Gastroesophageal sphincter (tissue), 4 donors: Measurements from ENCODE around the gene PLPP1. TPM values are rescaled to one million over a fixed set of nuclear protein-coding genes. Genes with fewer than 3 reads are reported as not detected.

Experiments
- ATAC-seq: fragments of 150-250 bp; one replicate; pipeline ENCODE4 v1.9.1; 2016; ENCODE audit warnings: mild to moderate bottlenecking, moderate library complexity
- H3K27ac ChIP-seq, 4 donors: fragments of 200-600 bp; sonication (generic) in 3 of 4; 1 replicate in 3 of 4; 2 replicates in 1 of 4; pipeline ENCODE4 v1.5.1; 2016 to 2019
- H3K27me3 ChIP-seq: fragments of 200-600 bp; sonication (generic); one replicate; pipeline ENCODE4 v1.5.1; 2019
- H3K36me3 ChIP-seq, 2 donors: fragments of 200-600 bp; sonication (generic); one replicate each; pipeline ENCODE4 v1.5.1; 2019; ENCODE audit warnings: control low read depth in 1 of 2
- H3K4me1 ChIP-seq, 3 donors: fragments of 200-600 bp; sonication (generic); 1 replicate in 2 of 3; 2 replicates in 1 of 3; pipeline ENCODE4 v1.5.1; 2016 to 2019; ENCODE audit warnings: control low read depth in 2 of 3
- H3K4me3 ChIP-seq, 2 donors: fragments of 200-600 bp; sonication (generic); one replicate each; pipeline ENCODE4 v1.5.1; 2019; ENCODE audit warnings: mild to moderate bottlenecking in 1 of 2, moderate library complexity in 1 of 2
- H3K9me3 ChIP-seq, 3 donors: fragments of 200-600 bp; sonication (generic); one replicate each; pipeline ENCODE4 v1.5.1; 2017 to 2019; ENCODE audit warnings: control low read depth in 2 of 3
- CTCF ChIP-seq, 4 experiments: fragments of 200-600 bp in 2 of 4; fragments of 450-650 bp in 2 of 4; sonication (generic) in 1 of 4; IDR thresholded peaks; one replicate each; pipeline ENCODE4 v1.5.1; 2017 to 2019; ENCODE audit warnings: antibody characterized with exemption in 4 of 4, mild to moderate bottlenecking in 2 of 4, moderate library complexity in 2 of 4
- EP300 ChIP-seq: sonication (generic); formaldehyde crosslinking; IDR thresholded peaks from one replicate; pipeline ENCODE4 v1.6.1; 2017; ENCODE audit warnings: antibody characterized with exemption, mild to moderate bottlenecking
- POLR2A ChIP-seq, 2 donors: fragments of 450-650 bp; IDR thresholded peaks; one replicate each; pipeline ENCODE4 v1.6.1; 2017; ENCODE audit warnings: antibody characterized with exemption in 2 of 2, mild to moderate bottlenecking in 2 of 2, moderate library complexity in 1 of 2
- POLR2AphosphoS5 ChIP-seq: sonication (generic); formaldehyde crosslinking; IDR thresholded peaks from one replicate; pipeline ENCODE4 v1.6.1; 2017; ENCODE audit warnings: antibody characterized with exemption
- WGBS, 2 donors: methylation state at CpG; one replicate each; pipeline ENCODE4 v1.1.5; 2018; ENCODE audit warnings: low coverage in 1 of 2; 5-methylcytosine and 5-hydroxymethylcytosine counted together
- total RNA-seq, 4 donors: library from RNA; depleted of rRNA; stranded (reverse); fragments of >200 nt; gene quantifications; one replicate each; pipeline ENCODE4 v1.1.0, GENCODE V29; 2016

Gene PLPP1
- total RNA-seq, 4 donors from 2014 or later = 209 to 314 (median 250) TPM

- no peaks in the 10 kb centered on the region for H3K9me3 ChIP-seq
- 92 to 100% methylated on average over 1 of the region's 1 CpG for WGBS, 2 donors
Measured at GRCh38 chr5:55484531-55484930, 50.2 kb downstream of the PLPP1 start.

DNA sequence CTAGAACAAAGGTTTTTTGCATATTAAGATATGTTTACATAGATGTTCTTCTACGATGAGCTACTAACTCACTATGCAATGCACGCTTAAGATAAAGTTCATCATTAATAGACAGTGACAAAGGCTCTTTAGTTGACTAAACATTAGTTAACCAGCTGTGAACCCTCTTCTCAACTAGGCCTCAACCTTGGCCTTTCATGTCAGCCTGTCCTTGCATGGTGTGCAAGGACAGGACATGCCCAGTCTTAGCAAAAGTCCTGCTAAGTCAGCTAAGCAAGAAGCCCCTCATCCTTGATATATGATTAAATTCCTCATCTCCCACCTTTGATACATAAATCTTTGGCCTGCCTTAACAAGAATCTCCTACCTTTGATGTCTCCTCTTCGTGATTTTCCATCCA is 50.9 kb downstream of the PLPP1 start:
- Histone ChIP-seq H3K4me1 (peaks cover 0 to 24% (median 0%) of the 10 kb centered on the region in 3 donors), H3K27me3 (no peaks in the 10 kb centered on the region), H3K27ac (no peak overlapping the region), H3K4me3 (no peak overlapping the region), H3K36me3 (peaks cover 0 to 15% of the 10 kb centered on the region in 2 donors), H3K9me3 (no peaks in the 10 kb centered on the region)
- TF ChIP-seq CTCF (IDR thresholded peaks at IDR 0.05) (no peak), POLR2A (IDR thresholded peaks at IDR 0.05) (no peak), EP300 (no peak), POLR2AphosphoS5 (no peak)
- ATAC-seq = no peak
- 81 to 88% methylated on average over 3 of the region's 3 CpGs for WGBS, 2 donors

More at GRCh38 chr5:55484531-55484930, 50.2 kb downstream of the PLPP1 start:
- Histone ChIP-seq H3K27ac (no peak overlapping the region), H3K27me3 (no peaks in the 10 kb centered on the region), H3K36me3 (peaks cover 0 to 19% of the 10 kb centered on the region in 2 donors), H3K4me1 (peaks cover 0 to 19% (median 0%) of the 10 kb centered on the region in 3 donors), H3K4me3 (no peak overlapping the region)
- no peak for ATAC-seq
- TF ChIP-seq EP300 (no peak), POLR2A (IDR thresholded peaks at IDR 0.05) (no peak), CTCF (IDR thresholded peaks at IDR 0.05) (no peak), POLR2AphosphoS5 (no peak)

DNA sequence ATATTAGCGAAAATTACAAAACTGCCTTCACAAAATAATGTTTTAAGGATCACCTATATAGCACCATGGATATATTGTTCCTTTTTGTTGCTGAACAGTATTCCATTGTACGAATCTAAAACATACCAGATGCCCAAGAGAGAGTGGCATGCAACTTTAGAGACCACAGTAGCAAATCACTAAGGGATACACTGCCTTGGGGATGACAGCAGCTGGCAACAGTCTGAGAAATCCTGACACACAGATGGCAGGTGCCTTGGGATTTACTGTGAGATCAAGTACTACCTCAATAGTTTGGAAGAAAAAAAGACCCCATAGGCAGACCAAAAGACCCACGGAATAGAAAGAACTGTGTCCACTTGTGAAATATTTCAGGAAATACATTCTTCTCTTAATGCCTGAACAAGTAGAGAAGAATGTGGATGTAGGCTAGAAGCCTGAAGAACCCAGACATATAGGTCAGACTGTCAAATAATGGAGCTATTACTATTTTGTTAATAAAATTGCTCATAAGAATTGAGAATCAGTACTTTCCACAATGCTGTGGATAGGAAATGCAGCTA is 53.4 kb downstream of the PLPP1 start:
- no peak overlapping the region for H3K27ac ChIP-seq
- H3K27me3 ChIP-seq = no peaks in the 10 kb centered on the region
- no peak for ATAC-seq
- H3K9me3 ChIP-seq = no peaks in the 10 kb centered on the region
- no peak overlapping the region for H3K4me3 ChIP-seq
- TF ChIP-seq CTCF (IDR thresholded peaks at IDR 0.05) = no peak
- no peak for TF ChIP-seq EP300
- TF ChIP-seq POLR2A (IDR thresholded peaks at IDR 0.05) = no peak
- no peak for TF ChIP-seq POLR2AphosphoS5
- WGBS, 2 donors = 77 to 84% methylated on average over 3 of the region's 3 CpGs
- H3K4me1 ChIP-seq = peaks cover 0 to 24% (median 0%) of the 10 kb centered on the region in 3 donors
- peaks cover 0 to 3% of the 10 kb centered on the region in 2 donors for H3K36me3 ChIP-seq

DNA sequence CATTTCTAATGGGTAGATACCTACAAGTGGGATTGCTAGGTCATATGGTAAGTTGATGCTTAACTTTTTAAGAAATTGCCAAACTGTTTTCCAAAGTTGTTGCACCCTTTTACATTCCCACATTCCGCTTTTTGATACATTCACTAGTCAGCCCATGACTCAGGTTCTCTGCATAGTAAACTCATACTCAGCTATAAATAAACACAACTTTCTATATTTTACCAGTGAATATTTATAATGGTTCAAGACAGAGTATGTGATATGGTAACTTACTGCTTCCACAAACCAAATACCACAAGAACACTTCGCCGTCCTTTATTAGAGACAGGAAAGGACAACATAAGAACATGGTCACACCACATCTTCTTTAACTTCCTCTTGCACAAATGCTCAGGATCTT is 54.0 kb downstream of the PLPP1 start:
- 73 to 88% methylated on average over 3 of the region's 3 CpGs for WGBS, 2 donors
- TF ChIP-seq EP300 = no peak
- H3K4me3 ChIP-seq = no peak overlapping the region
- no peak for ATAC-seq
- H3K27me3 ChIP-seq = no peaks in the 10 kb centered on the region
- no peaks in the 10 kb centered on the region for H3K9me3 ChIP-seq
- H3K27ac ChIP-seq = no peak overlapping the region
- no peaks in the 10 kb centered on the region for H3K36me3 ChIP-seq
- peaks cover 0 to 24% (median 0%) of the 10 kb centered on the region in 3 donors for H3K4me1 ChIP-seq

GRCh38 chr5:55472642-55473041 is 62.1 kb downstream of the PLPP1 start:
- H3K36me3 ChIP-seq = peaks cover 0 to 20% of the 10 kb centered on the region in 2 donors
- H3K27me3 ChIP-seq = no peaks in the 10 kb centered on the region
- TF ChIP-seq POLR2AphosphoS5 = no peak
- no peak overlapping the region for H3K4me3 ChIP-seq
- no peaks in the 10 kb centered on the region for H3K9me3 ChIP-seq
- no peak for ATAC-seq
- 71 to 100% methylated on average over 1 of the region's 1 CpG for WGBS, 2 donors
- H3K27ac ChIP-seq = no peak overlapping the region
- H3K4me1 ChIP-seq = peaks cover 8 to 41% (median 9%) of the 10 kb centered on the region in 3 donors

- Histone ChIP-seq H3K4me3 (no peak overlapping the region), H3K27ac (no peak overlapping the region), H3K27me3 (no peaks in the 10 kb centered on the region), H3K36me3 (peaks cover 0 to 23% of the 10 kb centered on the region in 2 donors), H3K4me1 (peaks cover 9 to 50% (median 9%) of the 10 kb centered on the region in 3 donors), H3K9me3 (no peaks in the 10 kb centered on the region)
- no peak for ATAC-seq
- WGBS, 2 donors = 33 to 40% methylated on average over 1 of the region's 1 CpG
- TF ChIP-seq POLR2A (IDR thresholded peaks at IDR 0.05) = no peak
- TF ChIP-seq EP300 = no peak
- TF ChIP-seq POLR2AphosphoS5 = no peak
- TF ChIP-seq CTCF (IDR thresholded peaks at IDR 0.05) = no peak
Measured at GRCh38 chr5:55471468-55471867, 63.3 kb downstream of the PLPP1 start.
